ENCODE measurements around the gene PHLDB3.
"Not testable (repeated sequence)": the region's sequence is repeated elsewhere in the genome, so short reads cannot be mapped to it uniquely, and the experiment has no call there.

Gene PHLDB3

DNA sequence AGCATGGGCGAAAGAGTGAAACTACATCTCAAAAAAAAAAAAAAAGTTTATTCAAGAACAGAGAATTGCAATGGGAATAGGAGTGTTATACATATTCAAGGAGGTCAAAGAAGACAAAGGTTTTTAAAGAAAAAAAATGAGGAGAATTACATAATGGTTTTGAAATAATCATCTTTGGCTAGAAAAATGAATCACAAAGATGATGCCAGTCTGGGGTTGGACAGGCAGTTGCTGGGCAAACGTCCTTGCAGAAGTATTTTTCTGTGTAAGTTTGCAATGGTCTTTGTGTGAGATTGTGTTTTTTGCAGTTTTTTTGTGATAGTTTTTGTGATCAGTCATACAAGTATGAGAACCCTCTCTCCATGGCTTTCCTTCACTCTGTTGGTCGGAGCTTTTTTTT lies 62.8 kb downstream of the PHLDB3 start:
- DNase-seq, result no peak
- H3K27ac ChIP-seq, result no peak overlapping the region
- no peaks in the 10 kb centered on the region for H3K27me3 ChIP-seq (replicated peaks)
- TF ChIP-seq, protein P1, sequence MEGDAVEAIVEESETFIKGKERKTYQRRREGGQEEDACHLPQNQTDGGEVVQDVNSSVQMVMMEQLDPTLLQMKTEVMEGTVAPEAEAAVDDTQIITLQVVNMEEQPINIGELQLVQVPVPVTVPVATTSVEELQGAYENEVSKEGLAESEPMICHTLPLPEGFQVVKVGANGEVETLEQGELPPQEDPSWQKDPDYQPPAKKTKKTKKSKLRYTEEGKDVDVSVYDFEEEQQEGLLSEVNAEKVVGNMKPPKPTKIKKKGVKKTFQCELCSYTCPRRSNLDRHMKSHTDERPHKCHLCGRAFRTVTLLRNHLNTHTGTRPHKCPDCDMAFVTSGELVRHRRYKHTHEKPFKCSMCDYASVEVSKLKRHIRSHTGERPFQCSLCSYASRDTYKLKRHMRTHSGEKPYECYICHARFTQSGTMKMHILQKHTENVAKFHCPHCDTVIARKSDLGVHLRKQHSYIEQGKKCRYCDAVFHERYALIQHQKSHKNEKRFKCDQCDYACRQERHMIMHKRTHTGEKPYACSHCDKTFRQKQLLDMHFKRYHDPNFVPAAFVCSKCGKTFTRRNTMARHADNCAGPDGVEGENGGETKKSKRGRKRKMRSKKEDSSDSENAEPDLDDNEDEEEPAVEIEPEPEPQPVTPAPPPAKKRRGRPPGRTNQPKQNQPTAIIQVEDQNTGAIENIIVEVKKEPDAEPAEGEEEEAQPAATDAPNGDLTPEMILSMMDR (IDR thresholded peaks at IDR 0.05; ENCODE audit: low read depth, low read length, missing control alignments), result no peak
- H3K36me3 ChIP-seq (replicated peaks), result no peaks in the 10 kb centered on the region
- H3K4me3 ChIP-seq (ENCODE audit: low read depth, low read length), result no peak overlapping the region
- in situ Hi-C loops (cut with HindIII; ENCODE audit: low pct_ligation_motif_present, low sequenced_read_pairs), result no loop called here

DNA sequence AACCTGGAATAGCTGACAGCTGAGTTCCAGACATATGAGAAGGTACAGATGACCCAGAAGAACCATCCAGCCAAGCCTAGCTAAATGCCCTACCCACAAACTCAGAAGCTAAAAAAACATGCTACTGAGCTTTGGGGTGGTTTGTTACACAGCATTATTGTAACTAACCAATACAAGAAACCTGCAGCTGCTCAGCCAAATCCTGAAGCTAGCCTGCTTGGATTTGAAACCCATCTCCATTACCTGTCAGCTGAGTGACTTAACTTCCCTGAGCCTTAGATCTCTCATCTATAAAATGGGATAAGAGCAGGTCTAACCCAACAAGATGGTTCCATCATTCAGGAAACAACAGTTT lies 64.9 kb downstream of the PHLDB3 start:
- in situ Hi-C loops (cut with HindIII; ENCODE audit: low pct_ligation_motif_present, low sequenced_read_pairs), result no loop called here
- H3K4me3 ChIP-seq (ENCODE audit: low read depth, low read length), result no peak overlapping the region
- H3K36me3 ChIP-seq (replicated peaks), result no peaks in the 10 kb centered on the region
- TF ChIP-seq, protein P1 (IDR thresholded peaks at IDR 0.05; ENCODE audit: low read depth, low read length, missing control alignments), result no peak
- DNase-seq, result no peak
- no peak overlapping the region for H3K27ac ChIP-seq
- H3K27me3 ChIP-seq (replicated peaks), result no peaks in the 10 kb centered on the region

DNA sequence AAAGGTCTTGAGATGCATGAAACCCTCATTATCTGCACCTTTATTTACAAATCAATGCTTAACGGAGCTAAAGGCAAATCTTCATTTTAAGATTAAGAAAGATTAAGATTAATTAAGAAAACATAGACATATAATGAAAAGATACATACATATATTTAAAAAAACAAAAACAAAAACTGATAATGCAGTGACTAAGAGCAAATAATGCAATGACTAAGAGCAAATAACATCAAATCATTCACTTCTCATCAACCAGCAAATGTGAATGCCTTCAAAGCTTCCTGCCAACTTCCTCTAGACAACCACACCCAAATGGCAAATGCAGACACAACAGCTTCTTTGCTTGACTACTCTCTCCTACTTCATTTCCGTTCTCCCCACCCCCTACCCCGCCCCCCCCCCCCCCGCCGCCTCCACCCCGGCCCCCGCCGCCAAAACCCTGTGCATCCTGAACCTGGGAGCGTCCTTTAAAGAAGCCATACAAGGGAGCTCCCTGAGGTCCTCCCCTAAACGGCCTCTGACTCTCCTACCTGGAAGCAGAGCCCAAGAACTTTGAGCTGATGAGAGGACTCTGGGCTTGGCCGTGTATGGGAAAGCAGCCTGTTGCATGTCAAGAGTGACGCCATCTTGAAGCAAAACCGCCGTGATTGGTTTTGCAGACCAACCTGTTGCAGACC lies 65.4 kb downstream of the PHLDB3 start:
- no peak overlapping the region for H3K4me3 ChIP-seq (ENCODE audit: low read depth, low read length)
- H3K27ac ChIP-seq, result no peak overlapping the region
- no peaks in the 10 kb centered on the region for H3K27me3 ChIP-seq (replicated peaks)
- H3K36me3 ChIP-seq (replicated peaks), result no peaks in the 10 kb centered on the region
- DNase-seq, result no peak
- in situ Hi-C loops (cut with HindIII; ENCODE audit: low pct_ligation_motif_present, low sequenced_read_pairs), result no loop called here
- TF ChIP-seq, protein P1 (IDR thresholded peaks at IDR 0.05; ENCODE audit: low read depth, low read length, missing control alignments), result no peak

DNA sequence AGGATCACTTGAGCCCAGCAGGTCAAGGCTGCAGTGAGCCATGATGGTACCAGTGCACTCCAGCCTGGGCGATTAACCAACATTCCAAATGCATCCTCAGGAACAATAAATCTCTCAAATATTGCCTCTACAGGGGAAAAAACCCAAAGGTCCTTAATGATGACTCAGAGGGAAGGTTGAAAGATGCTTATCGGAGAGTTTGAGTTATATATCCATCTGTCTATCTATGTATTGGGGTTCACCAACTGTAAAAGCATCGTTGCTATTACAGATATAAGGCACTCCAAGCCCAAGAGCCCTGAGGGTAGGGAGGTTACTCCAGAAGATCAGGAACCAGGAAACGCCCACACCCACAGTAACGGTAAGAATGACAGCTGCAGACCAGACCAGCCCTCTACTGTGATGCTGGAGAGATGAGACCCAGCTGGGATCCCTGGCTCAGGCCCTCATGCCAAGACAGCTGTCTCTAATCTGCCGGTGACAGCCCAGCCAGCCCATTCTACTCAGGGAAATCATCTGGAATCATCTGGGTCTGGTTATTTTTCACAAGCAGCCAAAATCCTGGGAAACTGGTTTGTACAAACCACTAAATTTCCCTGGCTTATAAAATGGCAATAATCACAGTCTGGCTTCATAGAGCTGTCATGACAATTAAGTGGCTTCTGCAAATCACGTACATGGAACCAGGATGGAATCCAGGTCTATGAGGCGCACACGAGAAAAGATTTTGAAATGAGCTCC lies 66.1 kb downstream of the PHLDB3 start:
- in situ Hi-C loops (cut with HindIII; ENCODE audit: low pct_ligation_motif_present, low sequenced_read_pairs), result no loop called here
- no peak overlapping the region for H3K27ac ChIP-seq

DNA sequence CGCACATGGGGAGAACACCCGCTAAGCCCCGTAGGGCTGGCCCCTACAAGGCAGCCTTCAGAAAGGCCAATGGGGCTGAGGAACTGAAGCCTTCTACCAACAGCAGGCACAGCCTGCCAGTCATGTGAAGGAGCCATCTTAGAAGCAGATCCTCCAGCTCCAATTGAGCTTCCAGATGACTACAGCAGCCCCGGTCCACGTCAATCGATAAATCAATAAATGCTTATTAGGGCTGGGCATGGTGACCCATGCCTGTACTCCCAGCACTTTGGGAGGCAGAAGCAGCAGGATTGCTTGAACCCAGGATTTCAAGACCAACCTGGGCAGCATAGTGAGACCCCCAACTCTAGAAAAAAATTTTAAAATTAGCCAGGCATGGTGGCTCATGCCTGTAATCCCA lies 66.8 kb downstream of the PHLDB3 start:
- Histone ChIP-seq H3K27ac (no peak overlapping the region), H3K4me3 (ENCODE audit: low read depth, low read length) (no peak overlapping the region), H3K27me3 (replicated peaks) (no peaks in the 10 kb centered on the region), H3K36me3 (replicated peaks) (no peaks in the 10 kb centered on the region)
- TF ChIP-seq, protein P1 (IDR thresholded peaks at IDR 0.05; ENCODE audit: low read depth, low read length, missing control alignments), result no peak
- no peak for DNase-seq
- in situ Hi-C loops (cut with HindIII; ENCODE audit: low pct_ligation_motif_present, low sequenced_read_pairs), result no loop called here

More for the DNA sequence above, 66.1 kb downstream of the PHLDB3 start:
- TF ChIP-seq, protein P1 (IDR thresholded peaks at IDR 0.05; ENCODE audit: low read depth, low read length, missing control alignments), result no peak
- H3K4me3 ChIP-seq (ENCODE audit: low read depth, low read length), result no peak overlapping the region
- no peak for DNase-seq
- H3K36me3 ChIP-seq (replicated peaks), result no peaks in the 10 kb centered on the region
- no peaks in the 10 kb centered on the region for H3K27me3 ChIP-seq (replicated peaks)

DNA sequence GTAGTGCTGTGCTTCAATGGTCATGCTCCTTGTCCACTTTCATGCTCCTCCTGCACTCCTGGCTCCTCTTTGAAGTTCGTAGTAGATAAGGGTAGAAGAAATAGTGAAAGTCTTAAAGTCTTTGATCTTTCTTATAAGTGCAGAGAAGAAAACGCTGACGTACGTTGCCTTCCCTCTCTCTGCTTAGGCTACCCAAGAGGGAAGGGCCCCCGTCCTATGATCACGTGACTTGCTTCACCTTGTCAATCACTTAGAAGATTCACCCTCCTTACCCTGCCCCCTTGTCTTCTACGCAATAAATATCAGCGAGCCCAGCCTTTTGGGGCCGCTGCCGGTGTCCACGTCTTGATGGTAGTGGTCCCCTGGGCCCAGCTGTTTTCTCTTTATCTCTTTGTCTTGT lies 67.3 kb downstream of the PHLDB3 start:
- H3K4me3 ChIP-seq (ENCODE audit: low read depth, low read length); DNase-seq; H3K36me3 ChIP-seq (replicated peaks); H3K27me3 ChIP-seq (replicated peaks); in situ Hi-C loops (cut with HindIII; ENCODE audit: low pct_ligation_motif_present, low sequenced_read_pairs); H3K27ac ChIP-seq: not testable (repeated sequence)
